HG02623 (cell line): ENCODE data around the gene ARHGEF28.

Source experiments
- ATAC-seq: cut with Tn5 transposase; IDR thresholded peaks from one replicate; pipeline ENCODE4 v1.9.1; 2021; ENCODE audit warnings: moderate library complexity; ENCODE audit not compliant: unreplicated experiment

The ARHGEF28 gene

DNA sequence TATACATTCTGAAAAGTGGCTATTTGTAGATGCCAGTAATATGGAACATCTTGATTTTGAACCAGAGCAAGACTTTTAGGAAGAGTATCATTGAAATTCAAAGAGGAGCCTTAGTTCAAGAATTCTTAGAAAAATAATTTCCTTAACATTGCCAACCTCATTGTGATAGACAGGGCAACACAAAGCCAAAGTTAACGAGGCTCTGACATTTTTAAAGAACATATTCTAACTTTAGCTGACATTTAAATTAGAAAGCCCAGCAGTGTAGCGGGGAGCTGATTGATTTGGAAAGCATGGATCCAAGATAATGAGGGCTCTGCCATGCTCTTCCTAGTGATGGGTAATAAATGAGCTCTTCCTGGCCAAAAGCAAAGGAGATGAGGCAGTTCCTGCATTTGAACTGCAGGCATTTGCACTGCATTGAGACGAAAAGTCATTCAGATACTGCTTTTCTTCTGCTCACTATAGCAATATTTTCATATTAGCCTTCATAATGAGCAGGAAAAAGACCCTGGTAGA lies 325.0 kb downstream of the ARHGEF28 start:
- ATAC-seq, result no peak

DNA sequence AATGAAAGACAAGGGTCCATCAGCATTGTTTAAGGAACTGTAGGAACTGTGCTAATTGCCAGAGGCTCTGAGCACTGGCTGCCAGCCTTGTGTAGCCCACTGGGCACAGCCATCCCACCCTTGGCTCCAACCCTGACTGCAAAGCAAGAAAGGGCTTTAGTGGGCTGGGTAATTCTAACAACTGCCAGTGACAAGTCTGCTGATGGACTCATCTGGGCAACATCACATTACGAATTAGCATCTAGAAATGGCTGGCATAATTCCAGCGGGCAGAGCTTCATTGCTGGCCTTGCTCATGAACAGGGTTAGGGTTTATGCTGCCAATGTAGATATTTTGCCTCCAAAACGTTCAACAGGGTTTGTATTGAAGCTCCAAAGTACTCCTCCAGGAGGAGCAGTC lies 326.9 kb downstream of the ARHGEF28 start:
- ATAC-seq, result no peak

GRCh38 chr5:73954381-73954780 lies 328.4 kb downstream of the ARHGEF28 start:
- ATAC-seq, result no peak

DNA sequence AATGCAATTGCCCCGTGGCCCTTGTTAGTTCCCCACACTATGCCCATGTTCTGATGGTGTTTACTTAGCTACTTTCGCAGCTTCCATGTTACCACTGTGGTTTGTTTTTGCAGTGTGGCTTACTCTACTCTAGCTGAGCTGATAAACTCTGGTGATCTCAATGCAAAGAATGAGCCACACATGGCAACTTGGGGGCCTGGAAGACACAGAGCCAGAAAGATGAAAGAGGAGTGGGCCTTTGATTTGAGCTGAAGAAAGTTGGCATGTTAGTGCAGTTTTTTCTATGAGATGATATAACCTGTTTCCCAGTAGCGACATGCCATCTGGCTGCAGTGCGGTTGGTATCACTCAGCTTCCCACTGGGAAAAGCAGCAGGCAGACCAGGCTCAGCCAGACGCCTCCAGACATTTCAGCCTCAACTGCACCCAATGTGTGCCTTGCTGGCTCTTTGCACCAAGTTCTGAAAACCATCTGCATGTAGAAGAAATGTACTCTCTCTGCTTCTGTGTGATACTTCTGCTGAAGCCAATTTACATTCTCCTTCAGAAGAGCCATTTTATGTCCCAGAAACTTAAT lies 329.4 kb downstream of the ARHGEF28 start:
- ATAC-seq, result no peak

DNA sequence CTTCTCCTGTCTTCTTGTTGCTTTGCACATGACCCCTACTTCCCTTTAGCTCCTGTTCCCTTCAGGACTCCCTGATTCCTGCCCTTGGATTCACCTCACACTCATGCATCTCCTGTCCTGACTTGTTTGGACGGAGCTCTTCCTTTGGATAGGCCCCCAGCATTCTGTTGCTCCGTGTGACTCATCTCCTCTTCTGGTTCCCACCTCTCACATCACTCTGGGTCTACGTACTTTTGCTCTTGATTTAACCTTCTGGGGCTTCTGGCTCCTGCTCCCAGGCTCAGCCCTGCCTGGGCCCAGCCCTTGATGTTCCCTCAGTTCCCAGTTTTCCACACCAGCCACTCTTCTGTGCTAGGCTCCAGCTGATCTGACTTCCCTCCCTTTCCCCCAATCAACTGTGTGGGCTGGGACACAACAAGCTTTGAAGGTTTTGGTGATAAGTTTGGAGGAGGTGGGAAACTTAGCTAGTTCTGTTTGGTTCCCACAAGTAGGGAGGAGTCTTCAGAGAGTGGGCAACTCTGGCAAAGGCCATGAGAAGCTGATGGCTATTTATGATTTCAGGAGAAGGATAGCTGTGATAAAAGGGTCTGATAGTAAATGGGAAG lies 331.5 kb downstream of the ARHGEF28 start:
- no peak for ATAC-seq

- no peak for ATAC-seq
These were observed 332.0 kb downstream of the ARHGEF28 start for GRCh38 chr5:73958037-73958436.

GRCh38 chr5:73960023-73960422 lies 334.0 kb downstream of the ARHGEF28 start:
- ATAC-seq, result peak; percentile 53

GRCh38 chr5:73960426-73960825 lies 334.4 kb downstream of the ARHGEF28 start:
- peak; percentile 15 for ATAC-seq

- ATAC-seq, result no peak
These were observed 336.9 kb downstream of the ARHGEF28 start for GRCh38 chr5:73962801-73963425.

- no peak for ATAC-seq
These were observed 338.4 kb downstream of the ARHGEF28 start for GRCh38 chr5:73964352-73964865.

DNA sequence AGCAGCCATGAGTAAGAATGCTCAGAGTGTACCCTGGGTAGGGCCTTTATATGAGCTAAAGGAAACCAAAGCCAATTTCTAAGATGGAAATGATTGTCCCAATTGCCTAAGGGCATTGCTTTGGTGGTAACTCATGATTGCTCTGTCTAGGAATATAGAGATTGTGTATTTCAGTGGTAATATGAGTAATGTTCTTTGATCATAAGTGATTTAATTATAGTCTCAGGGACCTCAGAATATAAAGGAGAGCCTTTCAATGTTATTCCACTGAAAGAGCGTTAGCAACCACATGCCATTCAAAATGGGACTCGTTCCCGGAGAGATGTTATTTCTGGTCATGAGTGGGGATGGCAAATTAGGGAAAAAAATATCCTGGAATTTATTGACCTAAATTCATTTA lies 340.5 kb downstream of the ARHGEF28 start:
- no peak for ATAC-seq

DNA sequence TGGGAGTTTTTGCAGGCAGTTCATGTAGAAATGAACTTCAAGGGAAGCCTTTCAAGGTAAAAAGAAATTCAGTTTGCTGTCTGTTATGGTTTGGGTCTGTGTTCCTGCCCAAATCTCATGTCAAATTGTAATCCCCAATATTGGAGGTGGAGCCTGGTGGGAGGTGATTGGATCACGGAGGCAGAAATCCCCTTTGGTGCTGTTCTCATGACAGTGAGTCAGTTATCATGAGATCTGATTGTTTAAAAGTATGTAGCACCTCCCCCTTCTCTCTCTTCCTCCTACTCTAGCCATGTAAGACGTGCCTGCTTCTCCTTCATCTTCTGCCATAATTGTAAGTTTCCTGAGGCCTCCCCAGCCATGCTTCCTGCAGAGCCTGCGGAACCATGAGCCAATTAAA lies 341.4 kb downstream of the ARHGEF28 start:
- no peak for ATAC-seq

DNA sequence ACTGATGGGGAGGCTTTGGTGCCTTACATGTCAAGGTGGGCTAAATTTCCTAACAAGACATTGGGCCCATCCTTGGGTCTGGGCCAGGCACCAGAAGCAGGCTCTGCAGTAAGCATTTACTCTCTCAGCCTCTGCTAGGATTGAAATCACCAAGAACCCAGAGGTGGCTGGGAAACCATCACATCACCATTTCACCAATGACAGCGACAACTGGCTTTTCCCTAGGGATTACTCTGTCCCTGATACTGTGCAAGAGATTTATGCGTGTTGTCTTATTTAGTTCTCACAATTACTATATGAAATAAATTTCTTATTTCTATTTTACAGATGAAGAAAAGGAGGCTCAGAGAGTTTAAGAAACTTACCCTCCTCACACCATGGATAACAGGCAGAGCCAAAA lies 342.2 kb downstream of the ARHGEF28 start:
- no peak for ATAC-seq

DNA sequence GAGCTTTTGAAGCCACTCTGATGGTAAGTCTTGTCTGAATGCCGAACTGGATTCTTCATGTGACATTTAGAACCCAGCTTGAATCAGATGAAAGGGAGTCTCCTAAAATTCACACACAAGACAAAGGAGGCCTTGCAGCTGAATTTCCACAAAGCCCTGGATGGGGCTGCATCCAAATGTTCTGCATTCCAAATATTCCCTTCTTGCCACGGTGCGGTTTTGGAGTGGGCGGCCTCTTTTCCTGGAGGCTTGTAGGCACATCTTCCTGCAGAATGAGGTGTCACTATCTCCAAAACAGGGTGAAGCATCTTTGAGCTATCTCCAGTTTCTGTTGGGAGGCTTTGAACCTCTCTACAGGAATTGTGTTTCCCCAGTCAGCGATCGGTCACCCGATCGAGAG lies 342.7 kb downstream of the ARHGEF28 start:
- ATAC-seq, result no peak

GRCh38 chr5:73969195-73970036 lies 343.4 kb downstream of the ARHGEF28 start:
- no peak for ATAC-seq

- no peak for ATAC-seq
These were observed 345.3 kb downstream of the ARHGEF28 start for GRCh38 chr5:73971326-73971725.

GRCh38 chr5:73973135-73973534 lies 347.1 kb downstream of the ARHGEF28 start:
- ATAC-seq, result no peak

DNA sequence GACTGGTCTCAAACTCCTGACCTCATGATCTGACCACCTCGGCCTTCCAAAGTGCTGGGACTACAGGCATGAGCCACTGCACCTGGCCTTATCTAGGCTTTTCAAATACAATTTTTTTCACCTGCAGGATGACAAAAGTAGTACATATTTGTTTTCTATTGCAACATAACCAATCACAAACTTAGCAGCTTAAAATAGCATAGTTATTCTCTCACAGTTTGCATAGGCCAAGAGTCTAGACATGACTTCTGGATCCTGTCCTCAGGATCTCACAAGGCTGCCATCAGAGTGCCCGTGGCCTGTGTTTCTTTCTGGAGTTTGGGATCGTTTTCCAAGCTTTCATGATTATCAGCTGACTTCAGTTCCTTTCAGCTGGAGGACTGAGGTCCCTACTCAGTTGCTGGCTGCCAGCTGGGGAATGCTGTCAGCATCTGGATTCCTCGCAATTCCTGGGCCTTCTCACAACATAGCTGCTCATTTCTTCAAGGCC lies 348.9 kb downstream of the ARHGEF28 start:
- no peak for ATAC-seq

DNA sequence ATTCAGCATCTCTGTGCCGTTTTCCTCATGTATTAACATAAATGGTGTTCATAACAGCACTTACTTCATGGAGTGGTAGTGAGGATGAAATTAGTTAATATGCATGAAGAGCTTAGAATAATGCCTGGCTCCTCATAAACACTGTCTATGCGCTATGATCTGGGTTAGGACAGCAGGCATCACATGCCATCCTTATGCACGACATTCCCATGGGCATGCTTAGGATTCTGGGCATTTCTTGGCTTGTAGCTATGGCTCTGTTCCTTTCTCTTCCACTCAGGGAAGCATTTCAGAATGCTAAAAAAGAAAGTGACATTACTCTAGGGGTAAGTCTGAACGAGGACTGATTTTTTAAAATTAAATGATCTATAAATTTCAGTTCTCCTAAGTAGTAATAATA lies 349.8 kb downstream of the ARHGEF28 start:
- ATAC-seq, result no peak

DNA sequence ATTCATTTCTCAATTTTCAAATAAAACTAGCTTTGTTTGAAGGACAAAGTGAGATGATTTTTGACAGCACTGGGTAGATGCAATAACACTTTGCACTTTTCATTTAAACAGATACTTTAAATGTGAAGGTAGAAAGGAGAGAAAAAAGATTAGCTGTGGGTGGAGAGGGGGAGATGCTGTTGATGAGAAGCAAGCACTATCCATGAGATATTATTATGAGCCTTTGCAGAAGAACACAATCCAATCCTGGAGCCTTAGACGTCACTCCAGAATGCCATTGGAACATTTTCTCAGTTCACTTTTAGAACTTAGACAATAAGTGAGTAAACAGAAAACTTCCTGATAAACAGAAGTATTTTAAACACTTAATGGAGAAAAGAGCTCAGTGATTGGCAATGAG lies 351.1 kb downstream of the ARHGEF28 start:
- ATAC-seq, result no peak

GRCh38 chr5:73979321-73979720 lies 353.3 kb downstream of the ARHGEF28 start:
- ATAC-seq, result no peak
